ENCODE measurements around the gene NEURL1B.

The NEURL1B gene

DNA sequence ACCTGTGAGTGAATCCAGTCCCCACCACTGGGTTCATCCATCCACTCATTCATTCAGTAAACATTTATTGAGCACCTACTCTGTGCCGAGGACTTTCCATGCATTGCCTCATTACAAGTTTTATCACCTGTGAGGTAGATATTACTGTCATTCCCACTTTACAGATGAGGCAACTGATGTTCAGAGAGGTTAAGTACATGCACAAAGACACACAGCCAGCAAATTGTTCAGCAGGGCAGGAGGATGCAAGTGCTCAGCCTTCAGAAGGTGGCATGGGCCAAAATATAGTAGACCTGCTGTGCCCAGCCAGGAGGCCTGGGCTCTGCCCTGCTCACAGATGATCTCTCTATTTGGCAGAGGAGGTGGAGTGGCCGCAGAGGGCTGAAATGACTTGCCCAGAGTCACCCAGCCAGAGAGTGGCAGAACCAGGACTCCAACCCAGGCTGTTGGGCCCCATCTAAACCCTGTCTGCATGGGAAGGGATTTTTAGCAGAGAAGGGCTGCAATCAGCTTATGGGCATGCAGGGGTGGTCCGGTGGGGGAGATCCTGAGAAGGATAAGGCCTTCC, 7.6 kb upstream of the NEURL1B start:
- Histone ChIP-seq H3K4me1 (ENCODE audit: low read depth, poor library complexity, severe bottlenecking) (no peaks in the 10 kb centered on the region), H3K4me3 (IDR thresholded peaks at IDR 0.05; ENCODE audit: insufficient read depth, low read depth, low read length) (no peak overlapping the region), H4K20me1 (ENCODE audit: insufficient read depth) (no peaks in the 10 kb centered on the region), H3K27ac (no peak overlapping the region), H3K9ac (no peak overlapping the region), H3K27me3 (ENCODE audit: insufficient read depth, low read depth) (no peaks in the 10 kb centered on the region), H3K79me2 (ENCODE audit: insufficient read depth, low read depth) (no peaks in the 10 kb centered on the region), H3K4me2 (no peak overlapping the region), H2AFZ (ENCODE audit: low read depth) (no peak overlapping the region), H3K36me3 (ENCODE audit: insufficient read depth) (no peaks in the 10 kb centered on the region)
- TF ChIP-seq, protein P1, sequence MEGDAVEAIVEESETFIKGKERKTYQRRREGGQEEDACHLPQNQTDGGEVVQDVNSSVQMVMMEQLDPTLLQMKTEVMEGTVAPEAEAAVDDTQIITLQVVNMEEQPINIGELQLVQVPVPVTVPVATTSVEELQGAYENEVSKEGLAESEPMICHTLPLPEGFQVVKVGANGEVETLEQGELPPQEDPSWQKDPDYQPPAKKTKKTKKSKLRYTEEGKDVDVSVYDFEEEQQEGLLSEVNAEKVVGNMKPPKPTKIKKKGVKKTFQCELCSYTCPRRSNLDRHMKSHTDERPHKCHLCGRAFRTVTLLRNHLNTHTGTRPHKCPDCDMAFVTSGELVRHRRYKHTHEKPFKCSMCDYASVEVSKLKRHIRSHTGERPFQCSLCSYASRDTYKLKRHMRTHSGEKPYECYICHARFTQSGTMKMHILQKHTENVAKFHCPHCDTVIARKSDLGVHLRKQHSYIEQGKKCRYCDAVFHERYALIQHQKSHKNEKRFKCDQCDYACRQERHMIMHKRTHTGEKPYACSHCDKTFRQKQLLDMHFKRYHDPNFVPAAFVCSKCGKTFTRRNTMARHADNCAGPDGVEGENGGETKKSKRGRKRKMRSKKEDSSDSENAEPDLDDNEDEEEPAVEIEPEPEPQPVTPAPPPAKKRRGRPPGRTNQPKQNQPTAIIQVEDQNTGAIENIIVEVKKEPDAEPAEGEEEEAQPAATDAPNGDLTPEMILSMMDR (conservative IDR thresholded peaks at IDR 0.05; ENCODE audit: low read depth, low read length), result no peak

DNA sequence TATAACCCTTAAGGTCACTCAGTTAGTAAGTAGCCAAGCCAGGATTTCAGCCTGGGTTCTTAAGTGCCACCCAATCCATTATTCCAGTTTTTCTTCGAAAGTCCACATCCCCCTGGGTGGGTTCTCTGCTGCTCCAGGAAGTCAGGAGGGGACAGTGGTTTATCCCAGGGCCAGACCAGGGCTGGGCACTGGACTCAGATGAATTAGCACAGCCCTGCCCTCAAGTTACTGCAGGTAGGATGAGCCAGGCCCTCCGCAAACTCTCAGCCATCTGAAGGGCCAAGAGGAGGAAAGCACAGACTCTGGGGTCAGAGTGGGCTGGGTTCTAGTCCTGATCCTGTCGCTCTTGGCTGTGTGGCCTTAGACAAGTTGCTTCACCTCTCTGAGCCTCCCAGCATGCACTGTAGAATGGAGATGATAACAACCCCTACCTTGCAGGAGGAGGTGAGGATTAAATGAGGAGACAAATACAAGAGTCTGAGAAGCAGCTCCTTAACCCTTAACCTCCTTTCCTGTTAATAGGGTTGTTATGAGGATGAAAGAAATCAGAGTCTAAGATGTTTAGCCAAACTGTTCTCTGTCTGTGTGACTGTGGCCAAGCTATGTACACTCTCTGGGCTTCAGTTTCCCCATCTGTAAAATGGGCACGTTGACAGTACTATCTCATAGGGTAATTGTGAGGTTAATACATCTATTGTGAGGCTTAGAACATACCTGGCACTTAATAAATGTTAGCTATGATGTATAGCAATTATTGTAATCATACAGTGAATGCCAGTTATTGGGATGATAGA, 6.8 kb upstream of the NEURL1B start:
- Histone ChIP-seq H4K20me1 (ENCODE audit: insufficient read depth) (no peaks in the 10 kb centered on the region), H3K79me2 (ENCODE audit: insufficient read depth, low read depth) (no peaks in the 10 kb centered on the region), H2AFZ (ENCODE audit: low read depth) (no peak overlapping the region), H3K27me3 (ENCODE audit: insufficient read depth, low read depth) (no peaks in the 10 kb centered on the region), H3K9ac (no peak overlapping the region), H3K4me2 (no peak overlapping the region), H3K27ac (no peak overlapping the region), H3K4me1 (ENCODE audit: low read depth, poor library complexity, severe bottlenecking) (no peaks in the 10 kb centered on the region), H3K36me3 (ENCODE audit: insufficient read depth) (no peaks in the 10 kb centered on the region), H3K4me3 (IDR thresholded peaks at IDR 0.05; ENCODE audit: insufficient read depth, low read depth, low read length) (no peak overlapping the region)
- TF ChIP-seq, protein P1 (conservative IDR thresholded peaks at IDR 0.05; ENCODE audit: low read depth, low read length), result no peak

DNA sequence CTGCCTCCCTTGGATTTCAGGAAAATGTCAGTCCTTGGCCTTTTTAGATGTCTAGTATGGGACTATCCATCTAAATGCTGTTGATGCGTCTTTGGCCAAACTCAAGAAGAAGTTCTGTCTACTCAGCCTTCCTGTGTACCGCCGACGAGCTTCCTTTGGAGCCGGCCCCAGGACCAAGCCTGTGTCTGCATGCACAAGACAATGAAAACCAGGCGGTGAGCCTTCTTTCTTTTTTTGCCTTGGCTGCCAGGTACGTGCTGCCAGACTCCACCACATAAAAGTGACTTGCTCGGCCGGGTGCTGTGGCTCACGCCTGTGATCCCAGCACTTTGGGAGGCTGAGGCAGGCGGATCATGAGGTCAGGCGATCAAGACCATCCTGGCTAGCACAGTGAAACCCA, 6.0 kb upstream of the NEURL1B start:
- Histone ChIP-seq H3K4me1 (ENCODE audit: low read depth, poor library complexity, severe bottlenecking) (no peaks in the 10 kb centered on the region), H4K20me1 (ENCODE audit: insufficient read depth) (no peaks in the 10 kb centered on the region), H3K9ac (no peak overlapping the region), H2AFZ (ENCODE audit: low read depth) (no peak overlapping the region), H3K36me3 (ENCODE audit: insufficient read depth) (no peaks in the 10 kb centered on the region), H3K27me3 (ENCODE audit: insufficient read depth, low read depth) (no peaks in the 10 kb centered on the region), H3K79me2 (ENCODE audit: insufficient read depth, low read depth) (no peaks in the 10 kb centered on the region), H3K4me3 (IDR thresholded peaks at IDR 0.05; ENCODE audit: insufficient read depth, low read depth, low read length) (no peak overlapping the region), H3K4me2 (no peak overlapping the region), H3K27ac (no peak overlapping the region)
- TF ChIP-seq, protein P1 (conservative IDR thresholded peaks at IDR 0.05; ENCODE audit: low read depth, low read length), result no peak

DNA sequence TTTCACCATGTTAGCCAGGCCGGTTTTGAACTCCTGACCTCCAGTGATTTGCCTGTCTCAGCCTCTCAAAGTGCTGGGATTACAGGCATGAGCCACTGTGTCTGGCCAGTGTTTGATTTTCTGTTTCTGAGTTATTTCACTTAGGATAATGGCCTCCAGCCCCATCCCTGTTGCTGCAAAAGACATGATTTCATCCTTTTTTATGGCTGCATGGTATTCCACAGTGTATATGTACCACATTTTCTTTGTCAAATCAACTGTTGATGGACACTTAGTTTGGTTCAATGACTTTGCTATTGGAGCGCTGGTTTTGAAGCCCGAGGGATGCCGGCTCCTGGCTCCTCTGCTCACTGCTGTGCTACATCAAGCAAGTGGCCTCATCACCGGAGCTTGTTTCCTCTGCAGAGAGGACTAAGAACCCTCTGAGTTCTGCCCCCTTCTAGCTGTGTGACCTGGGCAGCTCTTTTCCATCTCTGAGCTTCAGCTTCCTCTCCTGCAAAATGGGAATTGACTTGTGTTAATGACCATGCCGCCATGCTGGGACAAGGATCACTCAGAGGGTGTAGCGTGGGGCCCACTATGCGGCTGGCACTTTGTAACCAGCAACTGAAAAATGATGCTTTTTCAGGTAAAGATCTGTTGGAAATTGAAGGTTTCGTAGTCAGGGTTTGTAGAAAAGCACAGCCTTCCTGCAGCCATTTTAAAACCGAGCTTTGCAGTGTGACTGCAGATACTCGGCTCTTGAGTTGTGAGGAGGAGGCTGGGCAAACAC, 4.6 kb upstream of the NEURL1B start:
- Histone ChIP-seq H3K27ac (no peak overlapping the region), H4K20me1 (ENCODE audit: insufficient read depth) (no peaks in the 10 kb centered on the region), H2AFZ (ENCODE audit: low read depth) (no peak overlapping the region), H3K4me3 (IDR thresholded peaks at IDR 0.05; ENCODE audit: insufficient read depth, low read depth, low read length) (no peak overlapping the region), H3K27me3 (ENCODE audit: insufficient read depth, low read depth) (no peaks in the 10 kb centered on the region), H3K4me2 (no peak overlapping the region), H3K36me3 (ENCODE audit: insufficient read depth) (no peaks in the 10 kb centered on the region), H3K4me1 (ENCODE audit: low read depth, poor library complexity, severe bottlenecking) (peaks cover 4% of the 10 kb centered on the region), H3K9ac (no peak overlapping the region), H3K79me2 (ENCODE audit: insufficient read depth, low read depth) (no peaks in the 10 kb centered on the region)
- TF ChIP-seq, protein P1 (conservative IDR thresholded peaks at IDR 0.05; ENCODE audit: low read depth, low read length), result no peak

Data from KMS-11 (cell line).